Caki2 (cell line): ENCODE results near the gene SPAG8. TPM values are rescaled to one million over a fixed set of nuclear protein-coding genes. Genes with fewer than 3 reads are reported as not detected.

Experiments
- DNase-seq: peaks from one replicate; pipeline ENCODE4 v3.0.0-alpha.2; 2015; ENCODE audit warnings: low read depth
- in situ Hi-C: cut with HindIII; loops from 2 replicates; pipeline ENCODE4 v1.10.0; 2016; ENCODE audit warnings: low sequenced_read_pairs, low pct_unique_long_range_greater_than_20kb, mixed read lengths
- total RNA-seq: library from RNA; depleted of rRNA; stranded (reverse); fragments of >200 nt; shearing (Covaris generic); gene quantifications from 2 replicates; pipeline ENCODE4 v1.2.3, GENCODE V29; 2014; ENCODE audit warnings: low replicate concordance

SPAG8 gene
- total RNA-seq, 1 experiment from 2014 or later: 0.24 TPM

DNA sequence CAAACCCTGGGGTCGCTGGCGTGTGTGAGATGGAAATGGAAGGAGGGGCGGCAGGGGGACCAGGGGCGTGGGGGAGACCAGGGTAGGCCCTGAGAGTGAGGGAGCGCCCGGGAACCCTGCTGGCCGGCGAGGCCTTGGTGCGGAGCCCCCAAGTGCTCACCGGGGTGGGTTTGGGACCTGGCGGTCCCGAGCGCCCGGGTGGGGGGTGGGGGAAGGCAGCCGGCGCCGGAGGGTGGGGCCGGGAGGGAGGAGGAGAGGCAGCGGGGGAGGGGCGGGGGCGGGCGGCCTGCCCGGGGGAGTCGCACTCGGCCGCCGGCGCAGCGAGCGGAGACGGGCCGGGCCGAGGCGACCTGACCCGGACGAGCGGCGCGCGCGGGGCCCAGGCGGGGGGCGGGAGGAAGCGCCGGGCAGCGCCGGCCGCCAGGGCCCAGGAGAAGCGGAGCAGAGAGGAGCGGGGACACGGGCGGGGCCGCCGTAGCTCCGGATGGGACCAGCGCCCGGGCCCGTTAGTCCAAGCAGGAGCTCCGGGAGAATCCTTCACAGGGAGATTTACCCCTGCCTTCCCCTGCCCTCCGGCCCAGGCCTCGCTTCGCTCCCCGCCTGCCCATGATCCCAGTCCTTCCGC, 20.7 kb downstream of the SPAG8 start, which contains the start of gene NPR2:
Gene NPR2 (plus strand): TSS at position 295 of the 625 bp plus-strand sequence. CDS start 818 bp downstream, outside the sequence.
- in situ Hi-C loops: no loop called here
- DNase-seq: no peak

DNA sequence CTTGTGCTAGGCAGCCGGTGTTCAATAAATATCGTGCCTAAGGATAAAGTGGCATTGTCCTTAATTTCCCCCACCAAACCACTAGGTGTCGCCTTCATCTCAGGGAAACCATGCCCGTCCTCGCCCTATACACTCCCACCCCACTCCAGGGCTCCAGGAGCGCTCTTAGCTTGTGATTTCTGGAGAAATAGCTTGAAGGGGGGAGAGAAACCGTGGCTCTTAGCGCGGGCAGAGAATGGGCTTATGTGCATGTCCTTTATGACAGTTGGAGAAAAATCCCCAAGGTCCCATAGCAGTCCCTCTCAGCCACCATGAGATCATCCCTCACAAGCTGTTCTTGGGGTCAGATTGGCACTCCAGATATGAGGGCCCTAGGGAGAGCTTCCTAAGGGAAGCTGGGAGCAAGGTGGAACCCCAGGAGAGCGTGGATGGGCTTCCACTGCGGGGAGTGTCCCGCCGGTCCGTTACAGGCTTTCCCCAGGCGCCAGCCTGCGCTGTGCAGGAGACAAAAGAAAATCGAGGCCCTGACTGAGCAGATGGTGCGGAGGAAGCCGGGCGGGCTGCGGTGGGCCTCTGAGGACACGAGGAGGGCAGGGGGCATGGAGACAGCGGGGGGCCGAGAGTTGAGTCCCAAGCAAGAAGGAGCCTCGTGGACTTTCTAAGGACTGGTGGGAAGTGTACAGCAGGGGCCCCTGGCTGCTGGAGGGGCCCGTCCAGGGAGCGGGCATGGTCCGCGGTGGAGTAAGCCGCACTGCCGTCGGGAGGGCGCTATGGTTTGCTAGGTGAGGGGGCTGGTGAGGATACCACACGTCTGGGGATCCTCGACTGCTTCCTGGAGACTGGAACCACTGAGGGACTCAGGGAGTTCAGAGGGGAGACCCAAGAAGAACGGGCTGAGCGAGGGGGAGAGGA, 21.4 kb downstream of the SPAG8 start:
- DNase-seq: peak; percentile 42
- in situ Hi-C loops: no loop called here

DNA sequence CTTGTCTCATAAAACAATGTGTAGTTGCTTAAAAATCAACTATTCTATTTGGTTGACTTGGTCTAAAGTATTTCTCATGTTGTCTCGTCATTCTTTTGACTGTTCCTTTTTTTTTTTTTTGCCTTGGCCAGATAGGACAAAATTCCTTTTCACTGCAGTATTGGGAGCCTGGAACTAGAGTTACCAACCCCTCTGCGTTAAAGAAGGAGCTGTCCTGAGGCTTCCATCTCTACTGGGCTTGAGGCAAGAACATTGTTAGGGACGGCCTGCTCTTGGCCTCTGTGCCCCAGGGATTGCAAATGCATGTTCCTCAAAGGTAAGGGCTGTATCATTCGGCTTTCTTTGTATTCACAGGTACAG, 22.1 kb downstream of the SPAG8 start:
- no peak for DNase-seq
- in situ Hi-C loops: no loop called here

DNA sequence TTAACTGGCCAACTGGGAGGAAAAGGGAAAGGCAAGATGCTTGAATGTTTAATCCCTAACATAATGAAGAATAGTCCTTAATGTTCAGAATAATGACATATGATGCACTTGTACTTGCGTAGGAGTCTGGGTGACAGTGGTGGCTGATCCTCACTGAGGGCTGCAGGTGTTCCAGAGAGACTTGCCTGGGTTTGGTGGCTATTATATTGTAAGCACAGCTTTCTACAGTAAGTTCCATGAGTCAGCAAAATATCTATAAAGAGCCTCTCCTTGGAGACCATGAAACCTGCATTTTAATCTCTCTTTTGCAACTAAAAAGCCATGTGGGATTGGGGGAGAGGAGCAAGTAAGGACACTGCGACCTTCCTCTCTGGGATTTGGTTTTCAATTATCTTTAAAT, 22.5 kb downstream of the SPAG8 start:
- DNase-seq: no peak
- in situ Hi-C loops: no loop called here

DNA sequence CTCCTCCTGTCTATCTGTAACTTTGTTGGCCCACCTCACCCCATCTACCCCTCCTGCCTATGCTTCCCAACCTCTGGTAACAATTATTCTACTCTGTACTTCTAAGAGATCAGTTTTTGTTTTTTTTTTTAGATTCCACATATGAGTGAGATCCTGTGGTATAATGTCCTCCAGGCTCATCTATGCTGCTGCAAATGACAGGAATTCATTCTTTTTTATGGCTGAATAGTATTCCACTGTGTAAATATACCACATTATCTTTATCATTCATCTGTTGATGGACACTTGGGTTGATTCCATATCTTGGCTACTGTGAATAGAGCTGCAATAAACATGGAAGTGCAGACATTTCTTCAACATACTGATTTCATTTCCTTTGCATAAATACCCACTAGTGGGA, 28.6 kb downstream of the SPAG8 start:
- no peak for DNase-seq
- in situ Hi-C loops: no loop called here

DNA sequence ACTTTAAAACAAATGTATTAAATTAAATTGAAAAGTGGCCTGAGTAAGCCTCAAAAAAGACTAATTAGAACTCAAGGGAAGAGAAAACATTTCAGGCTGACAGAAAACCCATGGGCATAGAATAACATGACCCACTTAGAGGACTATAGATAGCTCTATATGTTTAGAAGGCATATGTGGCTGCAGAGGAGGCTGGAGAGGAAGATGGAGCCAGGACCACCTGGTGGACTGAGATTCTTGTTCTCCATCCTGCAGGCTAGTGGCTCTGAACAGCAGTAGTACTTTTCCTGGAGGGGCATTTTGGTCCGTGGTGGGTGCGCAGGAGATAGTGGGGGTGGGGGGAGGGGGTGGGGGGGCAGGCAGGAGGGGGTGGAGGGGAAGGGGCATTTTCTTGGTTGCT, 31.0 kb downstream of the SPAG8 start:
- DNase-seq: no peak
- in situ Hi-C loops: no loop called here

DNA sequence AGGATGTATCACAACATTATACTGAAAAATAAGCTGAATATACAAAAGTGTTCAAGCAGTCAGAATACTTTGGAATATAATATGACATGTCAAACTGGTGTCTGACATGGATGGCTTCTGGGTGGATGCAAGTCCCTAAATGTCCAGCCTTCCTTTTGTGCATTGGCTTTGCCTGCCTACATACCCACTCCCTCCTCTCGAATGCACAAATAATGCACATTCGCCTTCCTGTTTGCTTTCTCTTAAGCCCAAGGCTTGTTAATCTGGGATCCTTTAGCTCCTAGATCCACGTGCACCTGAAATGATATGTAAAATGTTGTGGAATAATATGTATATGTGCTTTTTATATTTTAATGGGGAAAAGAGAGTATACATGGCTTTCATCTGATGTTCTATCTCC, 33.6 kb downstream of the SPAG8 start:
- DNase-seq: no peak
- in situ Hi-C loops: no loop called here

DNA sequence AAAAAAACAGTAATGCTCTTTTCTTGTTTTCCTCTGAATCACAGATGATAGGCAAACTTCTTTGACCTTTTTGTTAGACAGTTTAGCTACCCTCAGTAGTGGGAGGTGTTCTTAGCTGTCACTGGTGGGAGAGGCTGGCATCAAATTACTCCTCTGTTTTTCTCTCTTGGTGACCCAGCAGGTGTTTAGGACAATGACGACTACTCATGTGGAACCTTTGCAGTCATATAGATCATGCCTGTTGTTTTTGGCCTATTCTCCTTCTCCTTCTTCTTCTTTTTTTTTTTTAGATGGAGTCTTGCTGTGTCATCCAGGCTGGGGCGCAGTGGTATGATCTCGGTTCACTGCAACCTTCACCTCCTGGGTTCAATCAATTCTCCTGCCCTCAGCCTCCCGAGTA, 36.0 kb downstream of the SPAG8 start:
- in situ Hi-C loops: no loop called here
- DNase-seq: peak; percentile 95

DNA sequence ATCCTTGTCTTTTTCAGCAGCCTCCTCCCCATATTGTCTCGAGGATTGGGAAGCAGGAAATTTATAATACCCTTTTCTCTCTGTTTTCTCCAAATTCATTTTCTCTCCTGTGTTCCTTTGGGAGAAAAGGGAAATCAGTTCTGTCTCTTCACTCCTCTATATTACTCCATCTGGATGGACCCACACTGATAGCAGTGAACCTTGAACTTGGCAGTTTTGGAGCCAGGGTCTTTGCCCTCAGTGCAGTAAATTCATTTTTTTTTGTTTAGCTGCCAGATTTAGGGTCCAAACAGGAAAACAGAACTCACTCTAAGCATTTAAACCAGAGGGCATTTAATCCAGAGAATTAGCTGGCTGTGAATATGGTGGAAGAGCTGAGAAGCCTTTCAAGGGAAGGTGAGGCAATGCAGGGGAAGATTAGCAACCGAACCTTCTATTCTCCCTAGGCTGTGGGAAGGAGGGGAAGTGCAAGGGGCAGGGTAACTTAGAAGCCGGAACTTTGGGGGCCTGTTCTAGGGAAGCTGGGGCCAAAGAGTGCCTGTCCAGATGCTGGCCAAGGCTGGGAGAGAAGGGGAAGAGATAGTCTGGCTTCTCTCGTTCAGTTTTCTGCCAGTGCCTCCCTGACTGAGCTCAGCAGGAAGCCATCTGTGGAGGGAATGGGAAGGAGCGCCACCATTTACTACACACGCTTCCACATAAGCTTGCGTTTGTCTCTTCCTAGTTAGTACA, 37.0 kb downstream of the SPAG8 start:
- in situ Hi-C loops: no loop called here
- DNase-seq: no peak

DNA sequence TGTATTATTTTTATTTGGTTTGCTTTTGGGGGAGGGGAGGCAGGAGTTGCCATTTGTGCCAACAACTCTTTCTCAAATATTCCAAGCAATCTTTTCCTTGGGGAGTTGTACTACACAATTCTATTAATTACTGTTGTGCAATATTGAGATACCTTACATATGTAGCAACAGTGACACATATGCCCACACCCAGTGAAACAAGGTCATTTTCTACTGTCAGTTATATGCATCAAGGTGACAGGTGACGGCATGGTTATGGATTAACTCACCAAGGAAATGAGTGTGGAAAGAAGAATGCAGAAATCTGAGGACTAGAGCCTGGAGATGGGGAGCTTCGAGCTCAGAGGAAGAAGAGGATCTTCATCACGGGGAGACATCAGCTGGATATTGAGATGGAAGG, 40.1 kb downstream of the SPAG8 start:
- in situ Hi-C loops: no loop called here
- DNase-seq: no peak

DNA sequence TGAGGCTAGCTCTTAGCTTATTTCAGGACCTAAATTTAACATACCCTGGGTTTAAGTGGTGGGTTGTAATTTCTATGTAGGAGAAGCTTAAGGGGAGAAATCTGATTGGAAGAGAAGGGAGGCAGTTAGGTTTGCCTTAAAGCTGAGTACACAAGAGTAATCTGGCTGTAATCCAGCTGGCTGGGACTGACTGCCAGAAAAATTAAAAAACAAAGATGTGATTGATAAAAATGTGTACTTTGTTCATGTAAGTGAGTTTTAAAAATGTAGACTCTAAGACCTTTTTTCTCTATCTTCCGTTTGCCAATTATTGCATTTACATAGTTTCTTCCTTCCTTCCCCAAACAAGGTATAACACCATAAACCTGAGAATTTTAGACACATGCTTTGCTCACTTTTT, 40.5 kb downstream of the SPAG8 start:
- in situ Hi-C loops: no loop called here

DNA sequence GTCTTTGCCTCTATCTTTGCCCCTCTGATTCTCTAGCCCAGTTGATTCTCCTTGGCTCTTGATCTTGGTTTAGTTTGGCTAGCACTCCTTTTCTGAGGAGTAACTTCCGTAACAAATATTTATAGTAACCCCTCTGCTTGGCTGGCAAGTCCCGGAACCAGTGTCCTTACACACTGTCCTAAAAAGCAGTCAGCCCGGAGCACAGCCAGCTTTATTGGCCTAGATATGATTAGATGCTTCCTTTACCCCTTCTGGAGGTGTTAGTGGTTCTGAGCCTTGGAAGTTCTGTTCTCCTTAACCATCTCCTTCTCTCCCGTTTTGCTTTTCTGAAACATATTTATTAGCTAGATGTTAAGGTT, 41.0 kb downstream of the SPAG8 start:
- DNase-seq: no peak
- in situ Hi-C loops: no loop called here

More for the DNA sequence above, 40.5 kb downstream of the SPAG8 start:
- DNase-seq: no peak

DNA sequence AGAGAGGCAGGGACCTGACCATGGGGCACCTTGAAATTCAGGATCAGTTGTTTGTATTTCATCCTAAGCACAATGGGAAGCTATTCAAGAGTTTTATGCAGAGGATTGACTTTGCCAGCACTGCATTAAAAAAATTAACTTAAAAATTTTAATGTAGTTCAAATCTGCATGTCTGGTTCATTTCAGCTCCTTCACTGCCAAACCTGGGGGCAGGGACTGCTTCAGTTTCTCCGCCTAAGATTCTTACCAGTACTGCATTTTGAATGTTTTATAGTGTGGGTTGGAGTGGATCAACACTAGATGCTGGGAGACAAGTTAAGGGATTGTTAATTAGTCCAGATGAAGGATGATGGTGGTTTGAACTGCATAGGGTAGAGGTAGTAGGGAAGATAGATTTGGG, 42.3 kb downstream of the SPAG8 start:
- in situ Hi-C loops: no loop called here
- DNase-seq: no peak

DNA sequence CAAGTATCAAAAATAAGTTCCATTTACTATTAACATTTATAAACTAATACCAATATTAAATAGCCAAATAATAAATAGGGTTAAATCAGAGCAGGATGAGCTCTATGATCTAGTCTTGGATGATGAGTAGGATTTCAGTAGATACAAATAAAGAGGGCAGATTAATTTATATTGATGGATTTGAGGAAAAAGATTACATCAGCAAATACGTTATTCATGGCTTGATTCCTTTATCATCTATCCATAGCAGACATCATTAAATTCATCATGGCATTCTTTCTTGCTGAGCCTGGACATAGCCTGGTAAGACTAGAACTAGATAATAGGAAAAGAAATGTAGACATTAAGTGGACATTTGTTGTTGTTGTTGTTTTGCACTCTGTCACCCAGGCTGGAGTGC, 44.6 kb downstream of the SPAG8 start:
- no peak for DNase-seq
- in situ Hi-C loops: no loop called here

DNA sequence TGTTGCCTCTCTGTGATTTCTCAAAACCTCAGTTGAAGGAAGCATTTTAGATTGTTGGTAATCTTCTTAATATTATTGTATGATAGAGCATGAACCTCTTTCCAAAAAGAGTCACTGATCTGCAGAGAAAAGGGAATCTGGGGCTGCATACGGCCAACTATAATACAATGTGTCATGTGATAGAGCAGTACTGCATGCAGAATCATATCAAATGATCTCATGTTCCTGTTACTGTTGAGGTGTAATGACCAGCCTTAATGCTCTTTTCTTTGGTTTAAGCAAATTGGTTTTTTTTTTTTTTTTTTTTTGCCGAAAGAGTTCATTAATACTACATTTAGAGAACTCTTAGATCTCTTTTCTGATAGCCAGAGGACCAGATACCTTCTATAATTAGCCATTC, 45.1 kb downstream of the SPAG8 start:
- DNase-seq: no peak
- in situ Hi-C loops: no loop called here

DNA sequence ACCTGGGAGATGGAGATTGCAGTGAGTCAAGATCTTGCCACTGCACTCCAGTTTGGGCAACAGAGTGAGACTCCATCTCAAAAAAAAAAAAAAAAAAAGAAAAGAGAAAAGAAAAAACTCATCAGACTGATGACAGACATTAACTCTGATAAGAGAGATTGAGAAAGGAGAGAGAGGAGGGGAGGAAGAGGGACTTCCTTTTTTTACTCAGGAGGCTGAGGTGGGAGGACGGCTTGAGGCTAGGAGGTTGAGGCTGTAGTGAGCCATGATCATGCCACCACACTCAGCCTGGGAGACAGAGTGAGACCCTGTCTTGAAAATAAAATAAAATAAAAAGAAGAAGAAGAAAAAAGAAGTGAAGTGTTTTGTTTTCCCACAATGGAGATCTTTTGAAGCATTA, 48.3 kb downstream of the SPAG8 start:
- DNase-seq: no peak
- in situ Hi-C loops: no loop called here

DNA sequence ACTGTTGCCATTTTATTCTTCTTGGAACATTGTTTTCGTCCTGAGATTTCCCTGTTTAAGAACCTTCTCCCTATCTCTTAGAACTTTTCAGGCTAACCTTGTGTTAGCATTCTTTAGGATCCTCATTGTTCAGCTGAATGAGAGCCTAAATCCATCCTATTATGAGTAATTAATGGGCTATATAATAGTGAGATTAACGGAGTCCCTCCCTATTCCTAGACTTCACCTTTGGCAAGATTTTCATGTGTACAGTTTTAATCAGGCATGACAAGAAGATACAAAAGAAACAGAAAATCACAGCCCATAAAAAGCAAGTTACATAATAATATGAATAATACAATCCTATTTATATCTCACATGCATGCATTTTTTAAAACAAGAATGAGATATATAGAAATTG, 48.9 kb downstream of the SPAG8 start:
- in situ Hi-C loops: no loop called here
- DNase-seq: no peak

DNA sequence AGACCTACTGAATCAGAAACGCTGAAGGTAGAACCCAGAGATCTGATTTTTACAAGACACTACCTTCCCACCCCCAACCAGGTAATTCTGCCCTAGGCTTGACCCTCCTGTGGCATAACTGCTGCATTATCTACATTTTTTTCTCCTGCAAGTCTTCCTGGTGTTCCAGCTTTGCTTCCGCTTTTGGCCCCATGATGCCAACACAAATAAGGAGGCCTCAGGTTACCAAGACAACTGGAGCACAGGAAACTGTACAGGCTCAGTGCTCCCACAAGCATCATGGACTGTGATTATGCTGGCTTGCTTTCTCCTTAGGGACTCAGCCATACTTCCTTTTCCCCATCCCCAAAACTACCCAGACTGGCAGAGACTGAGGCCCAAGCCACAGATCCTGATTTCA, 51.4 kb downstream of the SPAG8 start:
- peak; percentile 71 for DNase-seq
- in situ Hi-C loops: no loop called here

DNA sequence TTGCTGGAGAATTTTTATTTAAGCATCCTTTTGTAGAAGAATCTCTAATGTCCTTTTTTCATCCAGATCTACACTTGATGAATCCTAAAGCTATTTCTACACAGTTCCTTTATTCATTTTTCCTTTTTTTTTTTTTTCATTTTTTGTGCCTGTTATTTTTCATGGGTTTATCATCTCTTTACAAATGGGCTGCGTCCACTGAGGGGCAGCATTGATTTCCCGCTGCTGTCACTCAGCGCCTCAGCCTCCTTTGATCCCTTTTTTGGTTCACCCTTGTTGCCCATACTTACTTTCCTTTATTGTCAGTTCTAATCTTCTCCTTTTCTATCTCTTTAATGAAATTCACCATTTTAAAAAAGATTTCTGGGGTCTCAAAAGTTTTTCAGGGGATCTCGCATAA, 52.3 kb downstream of the SPAG8 start:
- in situ Hi-C loops: no loop called here
- DNase-seq: no peak
